Measurements from ENCODE around the gene CPA4. TPM values are rescaled to one million over a fixed set of nuclear protein-coding genes. Genes with fewer than 3 reads are reported as not detected.

The CPA4 gene
- total RNA-seq, 6 experiments from 2014 or later, result 5.8 to 23.2 (median 20.0) TPM

GRCh38 chr7:130332259-130333053 lies 39.5 kb downstream of the CPA4 start:
- Mint-ChIP-seq H3K4me1 (ENCODE audit: low read depth) (no peaks in the 10 kb centered on the region), H3K27me3 (ENCODE audit: insufficient read depth) (peaks cover 23% of the 10 kb centered on the region), H3K36me3 (ENCODE audit: low read depth) (no peaks in the 10 kb centered on the region), H3K9me3 (no peaks in the 10 kb centered on the region), H3K27ac (no peak overlapping the region), H3K4me3 (no peak overlapping the region)
- TF ChIP-seq CTCF (IDR thresholded peaks at IDR 0.05), result no peak
- DNase-seq, result no peak

GRCh38 chr7:130333832-130334231 lies 40.9 kb downstream of the CPA4 start:
- TF ChIP-seq CTCF (IDR thresholded peaks at IDR 0.05), result no peak
- Mint-ChIP-seq H3K27me3 (ENCODE audit: insufficient read depth) (peaks cover 21% of the 10 kb centered on the region), H3K36me3 (ENCODE audit: low read depth) (no peaks in the 10 kb centered on the region), H3K4me3 (no peak overlapping the region), H3K27ac (no peak overlapping the region), H3K4me1 (ENCODE audit: low read depth) (no peaks in the 10 kb centered on the region; the same call in 1 of the 2 replicates), H3K9me3 (no peaks in the 10 kb centered on the region)
- DNase-seq, result no peak

GRCh38 chr7:130334274-130334673 lies 41.3 kb downstream of the CPA4 start:
- no peak for TF ChIP-seq CTCF (IDR thresholded peaks at IDR 0.05)
- H3K9me3 Mint-ChIP-seq, result no peaks in the 10 kb centered on the region
- no peak overlapping the region for H3K4me3 Mint-ChIP-seq
- H3K27me3 Mint-ChIP-seq (ENCODE audit: insufficient read depth), result peaks cover 21% of the 10 kb centered on the region
- no peak overlapping the region for H3K27ac Mint-ChIP-seq
- no peak for DNase-seq
- no peaks in the 10 kb centered on the region; the same call in 1 of the 2 replicates for H3K4me1 Mint-ChIP-seq (ENCODE audit: low read depth)
- H3K36me3 Mint-ChIP-seq (ENCODE audit: low read depth), result no peaks in the 10 kb centered on the region

- Mint-ChIP-seq H3K4me3 (no peak overlapping the region), H3K36me3 (ENCODE audit: low read depth) (no peaks in the 10 kb centered on the region), H3K4me1 (ENCODE audit: low read depth) (no peaks in the 10 kb centered on the region; the same call in 1 of the 2 replicates), H3K27ac (no peak overlapping the region), H3K27me3 (ENCODE audit: insufficient read depth) (peaks cover 13% of the 10 kb centered on the region), H3K9me3 (no peaks in the 10 kb centered on the region)
- TF ChIP-seq CTCF (IDR thresholded peaks at IDR 0.05), result no peak
- DNase-seq, result no peak
Measured at GRCh38 chr7:130337410-130337971, 44.5 kb downstream of the CPA4 start.

- Mint-ChIP-seq H3K4me3 (no peak overlapping the region), H3K27me3 (ENCODE audit: insufficient read depth) (peaks cover 11% of the 10 kb centered on the region), H3K27ac (no peak overlapping the region), H3K9me3 (no peaks in the 10 kb centered on the region), H3K4me1 (ENCODE audit: low read depth) (no peaks in the 10 kb centered on the region; the same call in 1 of the 2 replicates), H3K36me3 (ENCODE audit: low read depth) (no peaks in the 10 kb centered on the region)
- DNase-seq, result no peak
- no peak for TF ChIP-seq CTCF (IDR thresholded peaks at IDR 0.05)
Measured at GRCh38 chr7:130338233-130338632, 45.3 kb downstream of the CPA4 start.
